H9 (cell line): ENCODE data around the gene HS6ST1. TPM values are rescaled to one million over a fixed set of nuclear protein-coding genes. Genes with fewer than 3 reads are reported as not detected.

Experiments
- DNase-seq: peaks from one replicate; pipeline ENCODE4 v3.0.0-alpha.2; 2017
- H2AFZ ChIP-seq: one replicate; pipeline ENCODE4 v1.6.1; 2013; ENCODE audit warnings: mild to moderate bottlenecking, low read length, control low read depth, moderate library complexity
- H2AK5ac ChIP-seq: 2 replicates; pipeline ENCODE4 v1.6.1; 2013; ENCODE audit warnings: low read length, control low read depth, mixed read lengths; ENCODE audit not compliant: insufficient read length
- H2BK120ac ChIP-seq: one replicate; pipeline ENCODE4 v1.6.1; 2013; ENCODE audit warnings: low read depth, mild to moderate bottlenecking, low read length, control low read depth, inconsistent platforms; ENCODE audit not compliant: poor library complexity, severe bottlenecking
- H2BK12ac ChIP-seq: 2 replicates; pipeline ENCODE4 v1.6.1; 2013; ENCODE audit warnings: low read length, control low read depth, mixed read lengths, low read depth; ENCODE audit not compliant: insufficient read length
- H2BK15ac ChIP-seq: 2 replicates; pipeline ENCODE4 v1.6.1; 2013; ENCODE audit warnings: low read depth, low read length, control low read depth
- H2BK20ac ChIP-seq: one replicate; pipeline ENCODE4 v1.6.1; 2013; ENCODE audit warnings: low read depth, mild to moderate bottlenecking, low read length, control low read depth, inconsistent platforms; ENCODE audit not compliant: poor library complexity, severe bottlenecking
- H2BK5ac ChIP-seq: 2 replicates; pipeline ENCODE4 v1.6.1; 2013; ENCODE audit warnings: low read length, control low read depth, mixed read lengths; ENCODE audit not compliant: insufficient read length
- H3K14ac ChIP-seq: 2 replicates; pipeline ENCODE4 v1.6.1; 2013; ENCODE audit warnings: low read length, control low read depth; ENCODE audit not compliant: insufficient read depth
- H3K18ac ChIP-seq: 2 replicates; pipeline ENCODE4 v1.6.1; 2013; ENCODE audit warnings: low read depth, mild to moderate bottlenecking, mixed read lengths, low read length, control low read depth; ENCODE audit not compliant: insufficient read length
- H3K23ac ChIP-seq: 2 replicates; pipeline ENCODE4 v1.6.1; 2013; ENCODE audit warnings: low read length, control low read depth, mixed read lengths, low read depth; ENCODE audit not compliant: insufficient read length
- H3K23me2 ChIP-seq: 2 replicates; pipeline ENCODE4 v1.6.1; 2013; ENCODE audit warnings: low read depth, mild to moderate bottlenecking, mixed read lengths, low read length, control low read depth; ENCODE audit not compliant: insufficient read length, poor library complexity, severe bottlenecking
- H3K27ac ChIP-seq: 2 replicates; pipeline ENCODE4 v1.5.1; 2013; ENCODE audit warnings: low read length, control low read depth, mixed read lengths, low read depth; ENCODE audit not compliant: insufficient read length
- H3K27me3 ChIP-seq: 2 replicates; pipeline ENCODE4 v1.6.1; 2013; ENCODE audit warnings: low read length, control low read depth, inconsistent platforms; ENCODE audit not compliant: insufficient read depth
- H3K4ac ChIP-seq: 2 replicates; pipeline ENCODE4 v1.6.1; 2013; ENCODE audit warnings: low read depth, mild to moderate bottlenecking, control low read depth, inconsistent platforms, low read length, moderate library complexity
- H3K4me1 ChIP-seq: 2 replicates; pipeline ENCODE4 v1.6.1; 2013; ENCODE audit warnings: low read length, control low read depth, inconsistent platforms; ENCODE audit not compliant: insufficient read depth
- H3K4me2 ChIP-seq: 2 replicates; pipeline ENCODE4 v1.6.1; 2013; ENCODE audit warnings: low read length, control low read depth, mixed read lengths; ENCODE audit not compliant: insufficient read length, insufficient read depth
- H3K56ac ChIP-seq: 2 replicates; pipeline ENCODE4 v1.6.1; 2013; ENCODE audit warnings: low read depth, mild to moderate bottlenecking, mixed read lengths, low read length, control low read depth; ENCODE audit not compliant: insufficient read length
- H3K79me1 ChIP-seq: 2 replicates; pipeline ENCODE4 v1.6.1; 2013; ENCODE audit warnings: low read depth, mild to moderate bottlenecking, moderate library complexity, low read length, control low read depth, inconsistent platforms; ENCODE audit not compliant: insufficient read depth, poor library complexity, severe bottlenecking
- H3K79me2 ChIP-seq: 2 replicates; pipeline ENCODE4 v1.6.1; 2013; ENCODE audit warnings: low read length, control low read depth, inconsistent platforms; ENCODE audit not compliant: insufficient read depth
- H3K9ac ChIP-seq: 2 replicates; pipeline ENCODE4 v1.6.1; 2013; ENCODE audit warnings: low read length, control low read depth, mixed read lengths; ENCODE audit not compliant: insufficient read length; ENCODE audit errors: extremely low read depth
- H3K9me3 ChIP-seq: one replicate; pipeline ENCODE4 v1.6.1; 2013; ENCODE audit warnings: low read depth, low read length, inconsistent platforms; ENCODE audit not compliant: control insufficient read depth
- H3T11ph ChIP-seq: one replicate; pipeline ENCODE4 v1.6.1; 2013; ENCODE audit warnings: mild to moderate bottlenecking, low read length, control low read depth, inconsistent platforms
- H4K20me1 ChIP-seq: one replicate; pipeline ENCODE4 v1.6.1; 2013; ENCODE audit not compliant: control insufficient read depth, insufficient read length, insufficient read depth
- H4K5ac ChIP-seq: 2 replicates; pipeline ENCODE4 v1.6.1; 2013; ENCODE audit warnings: low read depth, mild to moderate bottlenecking, mixed read lengths, low read length, control low read depth; ENCODE audit not compliant: insufficient read length
- H4K8ac ChIP-seq: replicated peaks from 2 replicates; pipeline ENCODE4 v1.6.1; 2013; ENCODE audit warnings: low read length, control low read depth, mixed read lengths, low read depth; ENCODE audit not compliant: insufficient read length
- H4K91ac ChIP-seq: 2 replicates; pipeline ENCODE4 v1.6.1; 2013; ENCODE audit warnings: low read depth, mild to moderate bottlenecking, moderate library complexity, mixed read lengths, low read length, control low read depth; ENCODE audit not compliant: insufficient read length
- H3K27ac Mint-ChIP-seq, 3 experiments: 2 replicates in 2 of 3; 3 replicates in 1 of 3; pipeline ENCODE4 v1.8.0; 2020 to 2021; ENCODE audit warnings: mixed read lengths in 3 of 3, mild to moderate bottlenecking in 1 of 3, moderate library complexity in 1 of 3
- H3K27me3 Mint-ChIP-seq: 2 replicates; pipeline ENCODE4 v1.8.0; 2021; ENCODE audit warnings: low read depth, mild to moderate bottlenecking, moderate library complexity, mixed read lengths
- H3K36me3 Mint-ChIP-seq, 3 experiments: 2 replicates in 2 of 3; 3 replicates in 1 of 3; pipeline ENCODE4 v1.8.0; 2020 to 2021; ENCODE audit warnings: low read depth in 3 of 3, mixed read lengths in 3 of 3; ENCODE audit not compliant: insufficient read depth in 1 of 3
- H3K4me1 Mint-ChIP-seq, 2 experiments: 2 replicates each; pipeline ENCODE4 v1.8.0; 2020; ENCODE audit warnings: mixed read lengths in 2 of 2
- H3K4me3 Mint-ChIP-seq, 2 experiments: 2 replicates in 1 of 2; 3 replicates in 1 of 2; pipeline ENCODE4 v1.8.0; 2020 to 2021; ENCODE audit warnings: mild to moderate bottlenecking in 2 of 2, mixed read lengths in 2 of 2, moderate library complexity in 1 of 2
- H3K9me3 Mint-ChIP-seq, 2 experiments: 2 replicates in 1 of 2; 3 replicates in 1 of 2; pipeline ENCODE4 v1.8.0; 2020; ENCODE audit warnings: mild to moderate bottlenecking in 2 of 2, mixed read lengths in 2 of 2, moderate library complexity in 1 of 2
- CTCF ChIP-seq: fragments of 200-600 bp; sonication (generic); conservative IDR thresholded peaks from 3 replicates; pipeline ENCODE4 v1.8.0; 2021; ENCODE audit warnings: antibody characterized with exemption, mild to moderate bottlenecking
- WGBS: extraction: QIAGEN DNeasy Blood & Tissue Kit; methylation state at CpG from one replicate; pipeline ENCODE4 v1.1.7; 2013; ENCODE audit warnings: missing lambda C conversion rate, low lambda C conversion rate, mixed read lengths; ENCODE audit not compliant: insufficient read length; ENCODE audit errors: extremely low coverage; 5-methylcytosine and 5-hydroxymethylcytosine counted together
- total RNA-seq: library from RNA; stranded (reverse); gene quantifications from 2 replicates; pipeline ENCODE4 v1.2.1, GENCODE V29; 2021

HS6ST1 gene
- total RNA-seq, 1 experiment from 2014 or later, result 60.2 TPM

GRCh38 chr2:128292599-128293425 lies 25.9 kb downstream of the HS6ST1 start:
- Histone ChIP-seq H3K56ac (no peak overlapping the region), H3K18ac (no peak overlapping the region), H3K4me2 (no peak overlapping the region), H4K8ac (no peak overlapping the region), H4K91ac (no peak overlapping the region), H3K79me2 (peaks cover 13% of the 10 kb centered on the region; the same call in 1 of the 2 replicates), H3K27me3 (no peaks in the 10 kb centered on the region), H2AK5ac (no peak overlapping the region), H3K4ac (no peak overlapping the region), H4K5ac (no peak overlapping the region), H2BK5ac (no peak overlapping the region), H3K4me1 (peaks cover 18% of the 10 kb centered on the region; the same call in 1 of the 2 replicates), H3K9me3 (no peaks in the 10 kb centered on the region), H3K27ac (no peak overlapping the region), H2BK12ac (no peak overlapping the region), H2BK15ac (no peak overlapping the region), H3K23me2 (no peaks in the 10 kb centered on the region), H3K23ac (no peak overlapping the region), H2BK120ac (no peak overlapping the region), H3T11ph (no peak overlapping the region), H3K9ac (no peak overlapping the region), H3K14ac (no peak overlapping the region; the same call in 1 of the 2 replicates), H2BK20ac (no peak overlapping the region), H4K20me1 (no peaks in the 10 kb centered on the region), H3K79me1 (peaks cover 7% of the 10 kb centered on the region), H2AFZ (no peak overlapping the region)
- H3K9me3 Mint-ChIP-seq, result no peaks in the 10 kb centered on the region
- no peak for DNase-seq
- H3K27ac Mint-ChIP-seq, result peak overlapping the region; percentile 36 to 84 (median 68); a peak in 4 of 7 replicates
- no peak overlapping the region for H3K4me3 Mint-ChIP-seq
- H3K27me3 Mint-ChIP-seq, result no peaks in the 10 kb centered on the region
- no peak for TF ChIP-seq CTCF
- peaks cover 6 to 20% (median 11%) of the 10 kb centered on the region in 3 experiments; a peak in 6 of 7 replicates for H3K36me3 Mint-ChIP-seq
- peaks cover 41 to 48% of the 10 kb centered on the region in 2 experiments for H3K4me1 Mint-ChIP-seq
- no CpG with 5 or more reads among the region's 21 CpGs for WGBS
